GM19372 (cell line): ENCODE measurements around the gene RIN3.

Experiments
- ATAC-seq: cut with Tn5 transposase; IDR thresholded peaks from one replicate; pipeline ENCODE4 v1.9.1; 2021; ENCODE audit warnings: mild to moderate bottlenecking, low read depth, moderate library complexity; ENCODE audit not compliant: unreplicated experiment

RIN3 gene

GRCh38 chr14:92568621-92569479 lies 55.3 kb downstream of the RIN3 start:
- peak; percentile 65 for ATAC-seq

GRCh38 chr14:92570674-92571262 lies 57.2 kb downstream of the RIN3 start:
- no peak for ATAC-seq

GRCh38 chr14:92572050-92572449 lies 58.5 kb downstream of the RIN3 start:
- ATAC-seq, result no peak

GRCh38 chr14:92573761-92574498 lies 60.3 kb downstream of the RIN3 start:
- no peak for ATAC-seq

- ATAC-seq, result no peak
Measured at GRCh38 chr14:92575061-92575747, 61.6 kb downstream of the RIN3 start.

GRCh38 chr14:92575748-92576303 lies 62.2 kb downstream of the RIN3 start:
- ATAC-seq, result no peak

GRCh38 chr14:92577321-92577742 lies 63.8 kb downstream of the RIN3 start:
- ATAC-seq, result peak; percentile 69

GRCh38 chr14:92578511-92578910 lies 64.9 kb downstream of the RIN3 start:
- ATAC-seq, result no peak

GRCh38 chr14:92579244-92579936 lies 65.8 kb downstream of the RIN3 start:
- no peak for ATAC-seq

- no peak for ATAC-seq
Measured at GRCh38 chr14:92581206-92581605, 67.6 kb downstream of the RIN3 start.

- ATAC-seq, result no peak
Measured at GRCh38 chr14:92581966-92582566, 68.5 kb downstream of the RIN3 start.

- ATAC-seq, result peak; percentile 52
Measured at GRCh38 chr14:92582706-92583452, 69.3 kb downstream of the RIN3 start.

- no peak for ATAC-seq
Measured at GRCh38 chr14:92584220-92584619, 70.6 kb downstream of the RIN3 start.

- no peak for ATAC-seq
Measured at GRCh38 chr14:92584816-92585215, 71.2 kb downstream of the RIN3 start.

- no peak for ATAC-seq
Measured at GRCh38 chr14:92585981-92586937, 72.7 kb downstream of the RIN3 start.

- ATAC-seq, result no peak
Measured at GRCh38 chr14:92586963-92587699, 73.5 kb downstream of the RIN3 start.

GRCh38 chr14:92587700-92588085 lies 74.1 kb downstream of the RIN3 start:
- no peak for ATAC-seq
